ENCODE data around the gene CCDC51.

- TF ChIP-seq GATA2 (IDR thresholded peaks at IDR 0.05; ENCODE audit: low read depth, low read length) (0 out of 2 replicates have a peak, but pooled peaks have one; percentile 15), GATA3 (IDR thresholded peaks at IDR 0.05; ENCODE audit: low read depth, low read length) (no peak)
Measured at GRCh38 chr3:48417529-48418108, 22.3 kb downstream of the CCDC51 start.

Data from SH-SY5Y (cell line).